Transverse colon (tissue), 4 donors: ENCODE measurements around the gene OR10A5.

Experiments used
- POLR2A ChIP-seq: fragments of 450-650 bp; IDR thresholded peaks from one replicate; pipeline ENCODE4 v1.6.1; 2016; ENCODE audit warnings: antibody characterized with exemption, mild to moderate bottlenecking, moderate library complexity
- POLR2AphosphoS5 ChIP-seq, 3 donors: sonication (generic); formaldehyde crosslinking; IDR thresholded peaks; one replicate each; pipeline ENCODE4 v1.6.1; 2016; ENCODE audit warnings: antibody characterized with exemption in 3 of 3
- TF ChIP-seq, protein P1 (sequence below), 5 experiments: fragments of 200-600 bp in 3 of 5; fragments of 450-650 bp in 2 of 5; sonication (generic) in 3 of 5; IDR thresholded peaks; 1 replicate in 2 of 5; 2 replicates in 3 of 5; pipeline ENCODE4 v1.5.1; 2016 to 2017; ENCODE audit warnings: antibody characterized with exemption in 5 of 5, inconsistent platforms in 3 of 5, mild to moderate bottlenecking in 2 of 5, moderate library complexity in 1 of 5

DNA sequence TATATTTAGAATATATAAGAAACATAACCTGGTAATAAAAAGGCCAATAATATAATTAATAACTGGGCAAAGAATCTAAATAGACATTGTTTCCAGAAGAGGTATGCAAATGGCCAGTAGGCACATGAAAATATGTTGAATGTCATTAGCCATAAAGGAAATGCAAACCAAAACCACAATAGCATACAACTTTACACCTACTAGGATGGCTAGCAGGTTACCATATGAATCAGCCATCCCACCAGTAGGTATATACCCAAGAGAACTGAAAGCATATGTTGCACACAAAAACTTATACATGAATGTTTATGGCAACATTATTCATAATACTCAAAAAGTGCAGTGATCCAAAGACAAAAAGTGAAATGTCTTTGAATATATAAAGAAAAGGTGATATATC is 49.5 kb downstream of the OR10A5 start:
- TF ChIP-seq, protein P1, sequence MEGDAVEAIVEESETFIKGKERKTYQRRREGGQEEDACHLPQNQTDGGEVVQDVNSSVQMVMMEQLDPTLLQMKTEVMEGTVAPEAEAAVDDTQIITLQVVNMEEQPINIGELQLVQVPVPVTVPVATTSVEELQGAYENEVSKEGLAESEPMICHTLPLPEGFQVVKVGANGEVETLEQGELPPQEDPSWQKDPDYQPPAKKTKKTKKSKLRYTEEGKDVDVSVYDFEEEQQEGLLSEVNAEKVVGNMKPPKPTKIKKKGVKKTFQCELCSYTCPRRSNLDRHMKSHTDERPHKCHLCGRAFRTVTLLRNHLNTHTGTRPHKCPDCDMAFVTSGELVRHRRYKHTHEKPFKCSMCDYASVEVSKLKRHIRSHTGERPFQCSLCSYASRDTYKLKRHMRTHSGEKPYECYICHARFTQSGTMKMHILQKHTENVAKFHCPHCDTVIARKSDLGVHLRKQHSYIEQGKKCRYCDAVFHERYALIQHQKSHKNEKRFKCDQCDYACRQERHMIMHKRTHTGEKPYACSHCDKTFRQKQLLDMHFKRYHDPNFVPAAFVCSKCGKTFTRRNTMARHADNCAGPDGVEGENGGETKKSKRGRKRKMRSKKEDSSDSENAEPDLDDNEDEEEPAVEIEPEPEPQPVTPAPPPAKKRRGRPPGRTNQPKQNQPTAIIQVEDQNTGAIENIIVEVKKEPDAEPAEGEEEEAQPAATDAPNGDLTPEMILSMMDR (IDR thresholded peaks at IDR 0.05): no peak
- TF ChIP-seq POLR2AphosphoS5 (IDR thresholded peaks at IDR 0.05) (no peak), POLR2A (no peak)
